Measurements from ENCODE around the gene TMPRSS15. TPM values are rescaled to one million over a fixed set of nuclear protein-coding genes. Genes with fewer than 3 reads are reported as not detected.

TMPRSS15 gene
- total and polyA plus RNA-seq, 12 donors, result 0.06 TPM; not detected in 11

GRCh38 chr21:18273400-18273799 lies 130.2 kb downstream of the TMPRSS15 start:
- no peak for ATAC-seq
- H3K36me3 ChIP-seq, result no peaks in the 10 kb centered on the region
- DNase-seq, result no peak
- no peak overlapping the region for H3K4me3 ChIP-seq
- no peaks in the 10 kb centered on the region for H3K4me1 ChIP-seq
- no peaks in the 10 kb centered on the region for H3K27me3 ChIP-seq
- TF ChIP-seq CTCF (IDR thresholded peaks at IDR 0.05), result no peak
- no peaks in the 10 kb centered on the region for H3K9me3 ChIP-seq
- no peak overlapping the region for H3K27ac ChIP-seq
- 87 to 88% methylated on average over 4 of the region's 4 CpGs for WGBS, 2 donors
- intact Hi-C loops (cut with DNase I), result no loop called here

GRCh38 chr21:18269856-18270255 lies 133.7 kb downstream of the TMPRSS15 start:
- ATAC-seq (no peak), DNase-seq (no peak)
- Histone ChIP-seq H3K4me3 (no peak overlapping the region), H3K9me3 (no peaks in the 10 kb centered on the region), H3K27ac (no peak overlapping the region), H3K4me1 (no peaks in the 10 kb centered on the region), H3K36me3 (no peaks in the 10 kb centered on the region), H3K27me3 (no peaks in the 10 kb centered on the region)
- intact Hi-C loops (cut with DNase I), result loop anchor here in 1 of 10 donors (10.0 kb wide), 1 partner anchor 225 kb away; no protein-coding TSS in a partner anchor
- WGBS, 2 donors, result 87 to 95% methylated on average over 7 of the region's 7 CpGs
- no peak for TF ChIP-seq CTCF (IDR thresholded peaks at IDR 0.05)

GRCh38 chr21:18268906-18269305 lies 134.7 kb downstream of the TMPRSS15 start:
- ATAC-seq, result no peak
- no peaks in the 10 kb centered on the region for H3K36me3 ChIP-seq
- H3K4me3 ChIP-seq, result no peak overlapping the region
- H3K9me3 ChIP-seq, result no peaks in the 10 kb centered on the region
- no peaks in the 10 kb centered on the region for H3K27me3 ChIP-seq
- no peak overlapping the region for H3K27ac ChIP-seq
- TF ChIP-seq CTCF (IDR thresholded peaks at IDR 0.05), result no peak
- 90 to 91% methylated on average over 1 of the region's 1 CpG for WGBS, 2 donors
- DNase-seq, result no peak
- intact Hi-C loops (cut with DNase I), result loop anchor here in 1 of 10 donors (10.0 kb wide), 1 partner anchor 224 kb away; no protein-coding TSS in a partner anchor
- no peaks in the 10 kb centered on the region for H3K4me1 ChIP-seq

- no peak for TF ChIP-seq CTCF (IDR thresholded peaks at IDR 0.05)
- ATAC-seq (no peak), DNase-seq (no peak)
- Histone ChIP-seq H3K27me3 (no peaks in the 10 kb centered on the region), H3K27ac (no peak overlapping the region), H3K4me3 (no peak overlapping the region), H3K9me3 (no peaks in the 10 kb centered on the region), H3K36me3 (no peaks in the 10 kb centered on the region), H3K4me1 (no peaks in the 10 kb centered on the region)
- intact Hi-C loops (cut with DNase I), result loop anchor here in 1 of 10 donors (10.0 kb wide), 1 partner anchor 223 kb away; no protein-coding TSS in a partner anchor
- 85% methylated on average over 1 of the region's 1 CpG for WGBS, 2 donors
Measured at GRCh38 chr21:18267496-18267895, 136.1 kb downstream of the TMPRSS15 start.

All from heart right ventricle (tissue), 16 donors.